Breast epithelium (tissue), 4 donors: Measurements from ENCODE around the gene TUBB1. TPM values are rescaled to one million over a fixed set of nuclear protein-coding genes. Genes with fewer than 3 reads are reported as not detected.

Source experiments
- DNase-seq, 2 donors: peaks; one replicate each; pipeline ENCODE4 v3.0.0-alpha.2; 2019; ENCODE audit warnings: low spot score in 2 of 2
- H3K27ac ChIP-seq, 2 donors: fragments of 200-600 bp; sonication (generic) in 1 of 2; one replicate each; pipeline ENCODE4 v1.5.1; 2016 to 2019; ENCODE audit warnings: mild to moderate bottlenecking in 1 of 2
- H3K27me3 ChIP-seq, 2 donors: fragments of 200-600 bp; sonication (generic) in 1 of 2; one replicate each; pipeline versions ENCODE4 v1.5.1 to v1.6.0; 2017 to 2019; ENCODE audit warnings: control low read depth in 1 of 2, mild to moderate bottlenecking in 1 of 2
- H3K36me3 ChIP-seq: fragments of 200-600 bp; one replicate; pipeline ENCODE4 v1.5.1; 2019
- H3K4me1 ChIP-seq, 2 donors: fragments of 200-600 bp; sonication (generic); one replicate each; pipeline ENCODE4 v1.5.1; 2016 to 2019; ENCODE audit warnings: control low read depth in 1 of 2
- H3K4me3 ChIP-seq, 3 donors: fragments of 200-600 bp; sonication (generic); 1 replicate in 2 of 3; 2 replicates in 1 of 3; pipeline ENCODE4 v1.5.1; 2016 to 2019; ENCODE audit warnings: mild to moderate bottlenecking in 3 of 3, moderate library complexity in 2 of 3
- H3K9me3 ChIP-seq, 2 donors: fragments of 200-600 bp; sonication (generic) in 1 of 2; one replicate each; pipeline ENCODE4 v1.5.1; 2016 to 2019; ENCODE audit warnings: control low read depth in 1 of 2
- POLR2A ChIP-seq: fragments of 450-650 bp; IDR thresholded peaks from one replicate; pipeline ENCODE4 v1.6.1; 2016; ENCODE audit warnings: antibody characterized with exemption, mild to moderate bottlenecking, moderate library complexity
- POLR2AphosphoS5 ChIP-seq, 3 donors: sonication (generic); formaldehyde crosslinking; IDR thresholded peaks; one replicate each; pipeline ENCODE4 v1.6.1; 2017; ENCODE audit warnings: antibody characterized with exemption in 3 of 3
- intact Hi-C: fragments of 100-400 bp; cut with DNase I; formaldehyde crosslinking; loops from one replicate; pipeline ENCODE4 v1.15.1; 2023; ENCODE audit warnings: low total_unique reads
- total RNA-seq, 3 donors: library from RNA; depleted of rRNA; stranded (reverse); fragments of >200 nt; gene quantifications; one replicate each; pipeline ENCODE4 v1.1.0, GENCODE V29; 2016
- TF ChIP-seq, protein P1 (sequence below), 3 donors: fragments of 450-650 bp; IDR thresholded peaks; one replicate each; pipeline ENCODE4 v1.5.1; 2016 to 2017; ENCODE audit warnings: antibody characterized with exemption in 3 of 3, mild to moderate bottlenecking in 3 of 3, moderate library complexity in 3 of 3

TUBB1 gene
- total RNA-seq = under 1 TPM in 1 of 3 donors, not detected in 2; 0.16 TPM

DNA sequence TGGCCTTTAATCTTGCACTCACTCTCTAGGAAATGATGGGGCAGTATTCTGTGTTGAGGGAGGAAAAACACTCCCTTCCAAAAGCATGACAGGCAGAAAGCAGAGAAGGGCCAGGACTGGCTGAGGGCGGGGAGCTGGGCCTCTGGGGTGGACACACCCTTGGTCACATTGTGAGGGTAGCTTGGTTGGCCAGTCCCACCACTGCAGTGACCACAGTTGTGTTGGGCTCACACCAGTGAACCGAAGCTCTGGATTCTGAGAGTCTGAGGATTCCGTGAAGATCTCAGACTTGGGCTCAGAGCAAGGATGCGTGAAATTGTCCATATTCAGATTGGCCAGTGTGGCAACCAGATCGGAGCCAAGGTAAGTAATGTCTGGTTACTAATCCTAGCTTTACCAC lies at the start of gene TUBB1:
Gene TUBB1, plus strand, starts transcription at position 213 of the 400 bp plus-strand sequence. Its CDS starts 94 bp downstream, at position 307.
- Histone ChIP-seq H3K4me1 (no peaks in the 10 kb centered on the region), H3K36me3 (no peaks in the 10 kb centered on the region), H3K9me3 (no peaks in the 10 kb centered on the region), H3K4me3 (no peak within 1 kb of the TSS), H3K27ac (no peak within 1 kb of the TSS), H3K27me3 (no peaks in the 10 kb centered on the region)
- intact Hi-C loops = no loop called here
- no peak for DNase-seq
- no peak for TF ChIP-seq POLR2A
- TF ChIP-seq POLR2AphosphoS5 (IDR thresholded peaks at IDR 0.05) = no peak
- TF ChIP-seq, protein P1, sequence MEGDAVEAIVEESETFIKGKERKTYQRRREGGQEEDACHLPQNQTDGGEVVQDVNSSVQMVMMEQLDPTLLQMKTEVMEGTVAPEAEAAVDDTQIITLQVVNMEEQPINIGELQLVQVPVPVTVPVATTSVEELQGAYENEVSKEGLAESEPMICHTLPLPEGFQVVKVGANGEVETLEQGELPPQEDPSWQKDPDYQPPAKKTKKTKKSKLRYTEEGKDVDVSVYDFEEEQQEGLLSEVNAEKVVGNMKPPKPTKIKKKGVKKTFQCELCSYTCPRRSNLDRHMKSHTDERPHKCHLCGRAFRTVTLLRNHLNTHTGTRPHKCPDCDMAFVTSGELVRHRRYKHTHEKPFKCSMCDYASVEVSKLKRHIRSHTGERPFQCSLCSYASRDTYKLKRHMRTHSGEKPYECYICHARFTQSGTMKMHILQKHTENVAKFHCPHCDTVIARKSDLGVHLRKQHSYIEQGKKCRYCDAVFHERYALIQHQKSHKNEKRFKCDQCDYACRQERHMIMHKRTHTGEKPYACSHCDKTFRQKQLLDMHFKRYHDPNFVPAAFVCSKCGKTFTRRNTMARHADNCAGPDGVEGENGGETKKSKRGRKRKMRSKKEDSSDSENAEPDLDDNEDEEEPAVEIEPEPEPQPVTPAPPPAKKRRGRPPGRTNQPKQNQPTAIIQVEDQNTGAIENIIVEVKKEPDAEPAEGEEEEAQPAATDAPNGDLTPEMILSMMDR (IDR thresholded peaks at IDR 0.05) = no peak

DNA sequence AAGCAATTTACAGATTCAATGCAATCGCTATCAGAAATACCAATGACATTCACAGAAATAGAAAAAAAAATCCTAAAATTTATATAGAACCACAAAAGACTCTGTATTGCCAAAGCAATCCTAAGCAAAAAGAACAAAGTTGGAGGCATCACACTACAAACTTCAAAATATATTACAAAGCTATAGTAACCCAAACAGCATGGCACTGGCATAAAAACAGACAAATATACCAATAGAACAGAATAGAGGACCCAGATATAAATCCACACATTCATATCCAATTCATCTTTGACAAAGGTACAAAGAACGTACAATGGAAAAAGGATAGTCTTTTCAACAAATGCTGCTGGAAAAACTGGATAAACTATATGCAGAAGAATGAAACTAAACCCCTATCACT lies 49.8 kb upstream of the TUBB1 start:
- Histone ChIP-seq H3K9me3 (no peaks in the 10 kb centered on the region), H3K4me1 (no peaks in the 10 kb centered on the region), H3K36me3 (no peaks in the 10 kb centered on the region), H3K27ac (no peak overlapping the region), H3K27me3 (no peaks in the 10 kb centered on the region), H3K4me3 (no peak overlapping the region)
- TF ChIP-seq, protein P1 (IDR thresholded peaks at IDR 0.05) = no peak
- no peak for TF ChIP-seq POLR2A
- TF ChIP-seq POLR2AphosphoS5 (IDR thresholded peaks at IDR 0.05) = no peak
- intact Hi-C loops = no loop called here
- DNase-seq = no peak

DNA sequence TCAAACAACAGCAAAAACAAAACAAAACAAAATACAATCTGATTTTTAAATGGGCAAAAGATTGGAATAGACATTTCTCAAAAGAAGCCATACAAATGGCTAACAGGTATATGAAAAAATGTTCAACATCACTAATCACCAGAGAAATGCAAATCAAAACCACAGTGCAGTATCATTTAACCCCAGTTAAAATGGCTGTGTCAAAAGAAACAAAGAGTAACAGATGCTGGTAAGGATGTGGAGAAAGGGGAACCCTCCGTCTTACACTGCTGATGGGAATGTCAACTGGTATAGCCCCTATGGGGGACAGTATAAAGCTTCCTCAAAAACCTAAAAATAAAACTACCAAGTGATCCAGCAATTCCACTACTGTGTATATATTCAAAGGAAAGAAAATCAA lies 49.1 kb upstream of the TUBB1 start:
- no peaks in the 10 kb centered on the region for H3K36me3 ChIP-seq
- no peak overlapping the region for H3K4me3 ChIP-seq
- no peaks in the 10 kb centered on the region for H3K27me3 ChIP-seq
- H3K4me1 ChIP-seq = no peaks in the 10 kb centered on the region
- H3K27ac ChIP-seq = no peak overlapping the region
- TF ChIP-seq POLR2A (no peak), POLR2AphosphoS5 (IDR thresholded peaks at IDR 0.05) (no peak)
- TF ChIP-seq, protein P1 (IDR thresholded peaks at IDR 0.05) = no peak
- H3K9me3 ChIP-seq = no peaks in the 10 kb centered on the region
- no peak for DNase-seq
- intact Hi-C loops = no loop called here

DNA sequence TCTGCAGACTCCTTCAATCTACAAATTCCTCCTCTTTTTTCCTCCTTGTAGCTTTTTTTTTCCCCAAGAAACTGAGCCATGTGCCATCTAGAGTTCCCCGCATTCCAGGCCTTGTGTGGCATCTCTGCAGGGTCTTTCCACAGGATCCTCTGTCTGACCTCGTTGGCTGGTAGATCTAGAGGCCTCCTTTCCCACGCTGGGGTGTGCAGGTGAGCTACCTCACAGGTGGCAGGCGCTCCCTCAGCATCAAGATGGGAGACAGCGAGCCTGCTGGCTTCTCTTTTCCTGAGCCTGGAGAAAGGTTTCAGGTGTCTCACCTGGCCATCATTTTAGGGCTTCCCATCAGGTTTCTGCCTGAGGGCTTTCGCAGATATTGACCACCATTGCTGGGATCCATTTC lies 47.8 kb upstream of the TUBB1 start:
- Histone ChIP-seq H3K9me3 (peaks cover 6 to 11% of the 10 kb centered on the region in 2 donors), H3K4me3 (no peak overlapping the region), H3K36me3 (no peaks in the 10 kb centered on the region), H3K27me3 (no peaks in the 10 kb centered on the region), H3K4me1 (no peaks in the 10 kb centered on the region), H3K27ac (no peak overlapping the region)
- intact Hi-C loops = no loop called here
- no peak for DNase-seq
- no peak for TF ChIP-seq POLR2AphosphoS5 (IDR thresholded peaks at IDR 0.05)

DNA sequence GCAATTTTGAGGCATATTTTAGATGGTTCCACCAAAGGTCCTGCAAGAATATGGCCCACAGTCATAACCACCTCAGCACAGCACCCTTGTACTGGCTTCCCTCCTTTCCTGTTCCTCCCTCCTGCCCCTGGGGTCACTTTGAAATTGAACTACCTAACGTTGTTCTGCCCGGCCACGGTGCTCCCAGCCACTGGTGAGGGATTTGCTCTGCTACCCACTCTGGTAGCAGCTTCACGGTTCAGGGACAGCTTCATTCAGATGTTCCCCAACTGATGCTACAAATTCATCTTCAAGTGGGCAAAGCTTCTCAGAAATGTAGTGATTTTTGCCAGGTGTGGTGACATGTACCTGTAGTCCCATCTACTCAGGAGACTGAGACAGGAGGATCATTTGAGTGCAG lies 46.0 kb upstream of the TUBB1 start:
- Histone ChIP-seq H3K4me1 (no peaks in the 10 kb centered on the region), H3K4me3 (no peak overlapping the region), H3K9me3 (peaks cover 6 to 11% of the 10 kb centered on the region in 2 donors), H3K27me3 (no peaks in the 10 kb centered on the region), H3K27ac (no peak overlapping the region), H3K36me3 (no peaks in the 10 kb centered on the region)
- TF ChIP-seq, protein P1 (IDR thresholded peaks at IDR 0.05) = no peak
- TF ChIP-seq POLR2A (no peak), POLR2AphosphoS5 (IDR thresholded peaks at IDR 0.05) (no peak)
- intact Hi-C loops = no loop called here
- DNase-seq = no peak

DNA sequence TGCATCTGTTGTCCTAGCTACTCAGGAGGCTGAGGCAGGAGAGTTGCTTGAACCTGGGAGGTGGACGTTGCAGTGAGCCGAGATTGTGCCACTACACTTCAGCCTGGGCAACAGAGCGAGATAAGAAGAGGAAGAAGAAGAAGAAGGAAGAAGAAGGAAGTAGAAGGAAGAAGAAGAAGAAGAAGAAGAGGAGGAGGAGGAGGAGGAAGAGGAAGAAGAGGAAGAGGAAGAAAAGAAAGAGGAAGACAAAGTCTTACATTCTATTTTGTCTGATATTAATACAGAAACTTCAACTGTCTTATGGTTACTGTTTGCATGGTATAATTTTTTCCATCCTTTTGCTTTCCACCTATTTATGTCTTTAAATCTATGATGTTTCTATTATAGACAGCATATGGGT lies 45.4 kb upstream of the TUBB1 start:
- H3K4me1 ChIP-seq = no peaks in the 10 kb centered on the region
- intact Hi-C loops = no loop called here
- DNase-seq = no peak

More for the DNA sequence above, 45.4 kb upstream of the TUBB1 start:
- H3K27ac ChIP-seq = no peak overlapping the region
- H3K36me3 ChIP-seq = no peaks in the 10 kb centered on the region
- TF ChIP-seq, protein P1 (IDR thresholded peaks at IDR 0.05) = no peak
- no peak for TF ChIP-seq POLR2A
- TF ChIP-seq POLR2AphosphoS5 (IDR thresholded peaks at IDR 0.05) = no peak
- H3K9me3 ChIP-seq = peaks cover 6 to 11% of the 10 kb centered on the region in 2 donors
- no peak overlapping the region for H3K4me3 ChIP-seq
- H3K27me3 ChIP-seq = no peaks in the 10 kb centered on the region
